Inflammatory macrophage treated with lipopolysaccharide for 1 hour (primary cell): ENCODE data around the gene CLEC16A.

Experiments
- DNase-seq, 2 donors: peaks; one replicate each; pipeline ENCODE4 v3.0.0-alpha.2; 2020 to 2022

Gene CLEC16A, protein sequence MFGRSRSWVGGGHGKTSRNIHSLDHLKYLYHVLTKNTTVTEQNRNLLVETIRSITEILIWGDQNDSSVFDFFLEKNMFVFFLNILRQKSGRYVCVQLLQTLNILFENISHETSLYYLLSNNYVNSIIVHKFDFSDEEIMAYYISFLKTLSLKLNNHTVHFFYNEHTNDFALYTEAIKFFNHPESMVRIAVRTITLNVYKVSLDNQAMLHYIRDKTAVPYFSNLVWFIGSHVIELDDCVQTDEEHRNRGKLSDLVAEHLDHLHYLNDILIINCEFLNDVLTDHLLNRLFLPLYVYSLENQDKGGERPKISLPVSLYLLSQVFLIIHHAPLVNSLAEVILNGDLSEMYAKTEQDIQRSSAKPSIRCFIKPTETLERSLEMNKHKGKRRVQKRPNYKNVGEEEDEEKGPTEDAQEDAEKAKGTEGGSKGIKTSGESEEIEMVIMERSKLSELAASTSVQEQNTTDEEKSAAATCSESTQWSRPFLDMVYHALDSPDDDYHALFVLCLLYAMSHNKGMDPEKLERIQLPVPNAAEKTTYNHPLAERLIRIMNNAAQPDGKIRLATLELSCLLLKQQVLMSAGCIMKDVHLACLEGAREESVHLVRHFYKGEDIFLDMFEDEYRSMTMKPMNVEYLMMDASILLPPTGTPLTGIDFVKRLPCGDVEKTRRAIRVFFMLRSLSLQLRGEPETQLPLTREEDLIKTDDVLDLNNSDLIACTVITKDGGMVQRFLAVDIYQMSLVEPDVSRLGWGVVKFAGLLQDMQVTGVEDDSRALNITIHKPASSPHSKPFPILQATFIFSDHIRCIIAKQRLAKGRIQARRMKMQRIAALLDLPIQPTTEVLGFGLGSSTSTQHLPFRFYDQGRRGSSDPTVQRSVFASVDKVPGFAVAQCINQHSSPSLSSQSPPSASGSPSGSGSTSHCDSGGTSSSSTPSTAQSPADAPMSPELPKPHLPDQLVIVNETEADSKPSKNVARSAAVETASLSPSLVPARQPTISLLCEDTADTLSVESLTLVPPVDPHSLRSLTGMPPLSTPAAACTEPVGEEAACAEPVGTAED

DNA sequence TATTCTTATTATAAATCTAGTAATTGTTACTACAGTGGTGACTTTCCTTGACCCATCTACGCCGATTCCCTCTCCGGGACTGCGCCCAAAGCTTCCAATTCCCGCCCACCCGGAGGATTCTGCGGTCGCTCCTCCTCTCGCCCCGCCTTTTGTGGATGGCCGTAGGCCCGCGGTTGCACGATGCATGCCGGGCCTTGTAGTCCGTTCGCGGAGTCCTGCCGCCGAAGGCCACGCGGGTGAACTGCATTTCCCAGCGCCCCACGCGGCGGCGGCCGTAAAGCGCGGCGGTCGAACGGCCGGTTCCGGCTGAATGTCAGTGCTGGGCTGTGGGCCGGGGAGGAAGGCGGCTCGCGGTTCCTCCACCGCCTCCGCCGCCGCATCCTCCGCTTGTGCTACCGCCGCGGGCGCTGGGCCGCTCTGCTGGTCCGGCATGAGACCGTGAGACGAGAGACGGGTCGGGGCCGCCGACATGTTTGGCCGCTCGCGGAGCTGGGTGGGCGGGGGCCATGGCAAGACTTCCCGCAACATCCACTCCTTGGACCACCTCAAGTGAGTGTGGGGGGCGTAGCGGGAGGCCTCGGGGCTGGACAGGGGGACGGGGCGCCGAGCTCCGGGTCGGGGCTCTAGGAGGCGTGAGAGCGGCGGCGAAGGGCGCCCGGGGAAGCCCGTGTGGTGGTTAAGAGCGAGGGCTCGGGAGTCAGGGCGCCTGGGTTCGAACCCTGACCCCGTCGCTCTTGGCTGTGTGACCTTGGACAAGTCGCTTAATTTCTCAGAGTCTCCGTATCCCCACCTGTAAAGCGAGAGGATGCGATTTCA is at the start of gene CLEC16A:
Gene CLEC16A, plus strand, starts transcription at position 316 of the 816 bp plus-strand sequence. Its CDS starts 154 bp downstream, at position 470.
- DNase-seq = peak; percentile 96

DNA sequence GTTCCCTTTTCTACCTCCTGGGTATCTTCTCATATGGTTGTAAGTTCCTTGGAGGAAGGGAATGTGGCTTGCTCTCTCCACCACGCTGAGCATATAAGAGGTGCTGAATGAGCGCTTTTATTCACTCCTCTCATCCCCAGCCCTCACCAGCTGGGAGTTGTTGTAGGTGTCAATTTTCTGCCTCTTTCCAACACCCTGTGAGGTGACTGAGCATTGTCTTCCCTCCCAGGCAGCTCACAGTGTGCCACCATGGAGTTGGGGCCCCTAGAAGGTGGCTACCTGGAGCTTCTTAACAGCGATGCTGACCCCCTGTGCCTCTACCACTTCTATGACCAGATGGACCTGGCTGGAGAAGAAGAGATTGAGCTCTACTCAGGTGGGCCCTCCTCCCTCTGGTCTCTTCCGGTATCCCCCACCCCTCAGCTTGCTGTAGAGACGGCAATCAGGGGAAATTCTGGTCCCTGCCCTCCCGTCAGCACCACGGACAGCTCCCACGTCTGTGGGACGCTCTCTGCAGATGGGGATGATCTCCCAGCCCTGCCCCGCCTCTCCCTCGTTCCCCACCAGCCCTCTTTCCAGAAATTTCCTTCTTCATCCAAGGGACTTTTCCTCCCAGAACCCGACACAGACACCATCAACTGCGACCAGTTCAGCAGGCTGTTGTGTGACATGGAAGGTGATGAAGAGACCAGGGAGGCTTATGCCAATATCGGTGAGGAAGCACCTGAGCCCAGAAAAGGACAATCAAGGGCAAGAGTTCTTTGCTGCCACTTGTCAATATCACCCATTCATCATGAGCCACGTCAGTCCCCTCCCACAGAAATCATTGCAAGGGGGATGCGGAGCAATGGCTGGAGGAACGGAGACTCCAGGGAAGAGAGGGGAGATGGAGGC is 49.1 kb upstream of the CLEC16A start:
- DNase-seq = peak in 1 of 2 donors; percentile 52

DNA sequence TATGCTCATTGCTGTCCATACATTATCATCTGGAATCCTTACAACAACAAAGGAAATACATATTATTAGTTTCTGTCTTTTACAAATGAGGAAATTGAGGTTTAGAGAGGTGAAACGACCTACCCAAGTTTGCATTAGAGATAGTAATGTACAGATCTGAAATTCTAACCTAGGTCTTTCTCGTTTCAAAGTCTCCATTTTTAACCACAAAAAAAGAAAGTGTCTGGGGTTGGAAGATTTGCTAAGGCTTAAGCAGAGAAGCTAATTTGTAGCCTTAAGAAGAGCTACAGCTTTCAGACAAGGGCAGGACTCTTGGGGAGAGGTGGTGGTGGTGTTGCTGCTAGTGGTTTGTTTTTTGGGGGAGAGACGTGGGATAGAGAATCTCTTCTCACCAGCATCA is 48.2 kb upstream of the CLEC16A start:
- no peak for DNase-seq

DNA sequence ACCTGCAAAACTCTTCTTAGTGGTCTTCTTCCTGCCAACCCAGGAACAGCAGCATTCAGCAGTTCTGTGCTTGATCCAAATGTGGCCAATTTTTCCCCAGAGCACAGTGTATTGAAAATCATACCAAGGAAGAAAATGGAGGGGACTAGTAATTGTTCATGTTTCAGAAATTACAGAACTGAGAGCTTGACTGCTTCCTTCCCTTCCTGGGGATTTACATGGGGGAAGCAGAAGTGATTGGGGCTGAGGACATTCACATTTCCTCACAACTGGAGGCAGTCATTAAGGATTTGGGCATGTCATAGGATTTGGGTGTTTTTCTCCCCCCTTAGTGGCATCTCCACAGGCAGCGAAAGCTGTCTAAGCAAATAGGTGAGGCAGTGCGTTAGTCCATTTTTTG is 47.6 kb upstream of the CLEC16A start:
- DNase-seq = peak; percentile 69 to 80

DNA sequence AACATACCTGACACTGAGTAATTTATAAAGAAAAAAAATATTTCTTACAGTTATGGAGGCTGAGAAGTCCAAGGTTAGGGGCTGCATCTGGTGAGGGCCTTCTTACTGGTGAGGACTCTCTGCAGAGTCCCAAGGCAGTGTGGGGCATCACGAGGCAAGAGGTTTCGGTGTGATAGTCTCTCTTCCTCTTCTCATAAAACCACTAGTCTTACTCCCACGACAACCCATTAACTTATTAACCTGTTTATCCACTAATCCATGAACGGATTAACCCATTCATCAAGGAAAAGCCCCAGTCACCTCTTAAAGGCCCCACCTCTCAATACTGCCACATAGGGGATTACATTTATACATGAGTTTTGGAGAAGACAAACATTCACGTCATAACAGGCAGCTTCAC is 47.2 kb upstream of the CLEC16A start:
- no peak for DNase-seq

DNA sequence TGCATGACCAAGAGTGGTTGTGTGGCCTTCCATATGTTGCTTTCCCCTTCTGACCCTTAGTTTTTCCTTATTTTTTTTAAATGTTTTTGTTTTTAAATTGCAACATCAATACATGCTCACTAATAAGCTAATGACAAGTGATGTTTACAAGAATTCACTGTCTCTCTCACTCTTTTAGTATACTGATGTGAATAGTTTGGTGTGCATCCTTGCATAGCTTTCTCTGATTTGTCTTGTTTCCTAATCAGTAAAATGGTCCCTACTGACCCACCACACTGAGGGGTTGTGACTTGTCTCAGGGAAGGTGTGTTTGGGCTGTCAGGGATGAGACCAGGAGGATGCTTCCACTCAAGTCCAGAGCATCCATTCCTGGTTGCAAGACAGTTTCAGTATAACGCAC is 41.4 kb upstream of the CLEC16A start:
- no peak for DNase-seq

DNA sequence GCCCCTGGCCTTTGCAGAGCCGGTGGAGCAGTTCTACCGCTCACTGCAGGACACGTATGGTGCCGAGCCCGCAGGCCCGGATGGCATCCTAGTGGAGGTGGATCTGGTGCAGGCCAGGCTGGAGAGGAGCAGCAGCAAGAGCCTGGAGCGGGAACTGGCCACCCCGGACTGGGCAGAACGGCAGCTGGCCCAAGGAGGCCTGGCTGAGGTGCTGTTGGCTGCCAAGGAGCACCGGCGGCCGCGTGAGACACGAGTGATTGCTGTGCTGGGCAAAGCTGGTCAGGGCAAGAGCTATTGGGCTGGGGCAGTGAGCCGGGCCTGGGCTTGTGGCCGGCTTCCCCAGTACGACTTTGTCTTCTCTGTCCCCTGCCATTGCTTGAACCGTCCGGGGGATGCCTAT is 37.9 kb upstream of the CLEC16A start:
- DNase-seq = no peak

DNA sequence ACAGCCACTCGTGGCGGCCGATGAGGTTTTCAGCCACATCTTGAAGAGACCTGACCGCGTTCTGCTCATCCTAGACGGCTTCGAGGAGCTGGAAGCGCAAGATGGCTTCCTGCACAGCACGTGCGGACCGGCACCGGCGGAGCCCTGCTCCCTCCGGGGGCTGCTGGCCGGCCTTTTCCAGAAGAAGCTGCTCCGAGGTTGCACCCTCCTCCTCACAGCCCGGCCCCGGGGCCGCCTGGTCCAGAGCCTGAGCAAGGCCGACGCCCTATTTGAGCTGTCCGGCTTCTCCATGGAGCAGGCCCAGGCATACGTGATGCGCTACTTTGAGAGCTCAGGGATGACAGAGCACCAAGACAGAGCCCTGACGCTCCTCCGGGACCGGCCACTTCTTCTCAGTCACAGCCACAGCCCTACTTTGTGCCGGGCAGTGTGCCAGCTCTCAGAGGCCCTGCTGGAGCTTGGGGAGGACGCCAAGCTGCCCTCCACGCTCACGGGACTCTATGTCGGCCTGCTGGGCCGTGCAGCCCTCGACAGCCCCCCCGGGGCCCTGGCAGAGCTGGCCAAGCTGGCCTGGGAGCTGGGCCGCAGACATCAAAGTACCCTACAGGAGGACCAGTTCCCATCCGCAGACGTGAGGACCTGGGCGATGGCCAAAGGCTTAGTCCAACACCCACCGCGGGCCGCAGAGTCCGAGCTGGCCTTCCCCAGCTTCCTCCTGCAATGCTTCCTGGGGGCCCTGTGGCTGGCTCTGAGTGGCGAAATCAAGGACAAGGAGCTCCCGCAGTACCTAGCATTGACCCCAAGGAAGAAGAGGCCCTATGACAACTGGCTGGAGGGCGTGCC is 37.2 kb upstream of the CLEC16A start:
- DNase-seq = no peak

DNA sequence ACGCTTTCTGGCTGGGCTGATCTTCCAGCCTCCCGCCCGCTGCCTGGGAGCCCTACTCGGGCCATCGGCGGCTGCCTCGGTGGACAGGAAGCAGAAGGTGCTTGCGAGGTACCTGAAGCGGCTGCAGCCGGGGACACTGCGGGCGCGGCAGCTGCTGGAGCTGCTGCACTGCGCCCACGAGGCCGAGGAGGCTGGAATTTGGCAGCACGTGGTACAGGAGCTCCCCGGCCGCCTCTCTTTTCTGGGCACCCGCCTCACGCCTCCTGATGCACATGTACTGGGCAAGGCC is 36.7 kb upstream of the CLEC16A start:
- no peak for DNase-seq

DNA sequence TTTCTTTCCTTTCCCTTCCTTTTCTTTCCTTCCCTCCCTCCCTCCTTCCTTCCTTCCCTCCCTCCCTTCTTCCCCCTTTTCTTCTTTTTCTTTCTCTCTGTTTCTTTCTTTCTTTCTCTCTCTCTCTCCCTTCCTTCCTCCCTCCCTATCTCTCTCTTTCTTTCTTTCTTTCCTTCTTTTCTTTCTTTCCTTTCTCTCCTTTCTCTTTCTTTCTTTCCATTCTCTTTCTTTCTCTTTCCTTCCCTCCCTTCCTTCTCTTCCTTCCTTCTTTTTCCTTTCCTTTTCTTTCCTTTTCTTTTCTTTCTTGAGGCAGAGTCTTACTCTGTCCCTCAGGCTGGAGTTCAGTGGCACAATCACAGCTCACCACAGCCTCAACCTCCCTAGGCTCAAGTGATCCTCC is 33.1 kb upstream of the CLEC16A start:
- DNase-seq = no peak

DNA sequence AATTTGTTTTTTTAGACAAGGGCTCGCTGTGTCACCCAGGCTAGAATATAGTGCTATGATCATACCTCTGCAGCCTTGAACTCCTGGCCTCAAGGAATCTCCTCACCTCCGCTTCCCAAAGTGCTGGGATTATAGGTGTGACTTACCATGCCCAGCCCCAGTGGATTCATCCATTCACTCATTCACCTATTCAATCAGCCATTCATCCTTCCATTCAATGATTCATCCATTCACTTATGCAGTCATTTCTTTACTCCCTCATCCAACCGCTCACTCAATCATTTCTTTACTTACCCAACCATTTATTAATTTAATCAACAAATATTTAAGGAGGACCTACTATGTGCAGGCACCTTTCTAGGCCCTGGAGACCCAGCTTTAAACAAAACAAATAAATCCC is 27.8 kb upstream of the CLEC16A start:
- DNase-seq = no peak

DNA sequence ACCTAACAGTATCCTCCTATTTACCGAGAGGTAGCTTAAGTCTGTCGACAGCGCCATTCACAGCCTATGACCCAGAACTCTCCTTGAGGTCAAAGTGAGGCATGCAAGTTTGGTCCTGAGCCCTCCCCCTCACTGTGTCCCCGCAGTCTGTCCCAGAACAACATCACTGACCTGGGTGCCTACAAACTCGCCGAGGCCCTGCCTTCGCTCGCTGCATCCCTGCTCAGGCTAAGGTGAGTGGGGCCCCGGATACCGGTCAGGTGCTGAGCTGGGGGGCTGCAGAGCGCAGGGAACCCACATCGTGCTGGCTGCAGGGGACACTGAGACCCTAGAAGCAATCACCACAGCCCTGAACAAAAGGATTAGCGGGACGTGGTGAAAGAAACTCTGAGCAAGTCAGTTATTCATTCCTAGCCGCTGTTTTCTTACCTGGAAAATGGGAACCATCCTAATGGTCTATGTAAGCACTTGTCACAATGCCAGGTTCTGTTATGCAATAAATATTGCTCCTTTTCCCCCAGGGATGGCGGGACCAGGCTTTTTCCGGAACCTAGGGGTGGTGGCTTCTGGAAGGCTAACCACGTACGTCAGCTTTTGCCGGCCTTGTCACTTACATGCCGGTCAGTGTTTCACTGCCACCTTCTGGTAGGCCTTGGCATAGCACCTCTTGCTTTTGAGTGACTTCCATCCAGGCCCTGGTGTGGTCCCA is 25.9 kb upstream of the CLEC16A start:
- peak; percentile 82 to 99 for DNase-seq

DNA sequence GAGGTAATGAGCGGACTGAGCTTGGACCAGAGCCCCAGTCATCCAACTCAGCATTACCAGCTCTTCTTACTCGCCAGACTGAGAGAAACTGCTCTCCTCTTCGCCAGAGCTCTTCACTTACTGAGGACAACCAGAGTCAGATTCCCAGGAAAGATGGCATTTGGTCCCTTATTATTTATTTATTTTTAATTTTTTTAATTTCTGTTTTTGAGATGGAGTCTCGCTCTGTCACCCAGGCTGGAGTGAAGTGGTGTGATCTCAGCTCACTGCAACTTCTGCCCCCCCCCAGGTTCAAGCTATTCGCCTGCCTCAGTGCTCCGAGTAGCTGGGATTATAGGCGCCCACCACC is 25.4 kb upstream of the CLEC16A start:
- no peak for DNase-seq

DNA sequence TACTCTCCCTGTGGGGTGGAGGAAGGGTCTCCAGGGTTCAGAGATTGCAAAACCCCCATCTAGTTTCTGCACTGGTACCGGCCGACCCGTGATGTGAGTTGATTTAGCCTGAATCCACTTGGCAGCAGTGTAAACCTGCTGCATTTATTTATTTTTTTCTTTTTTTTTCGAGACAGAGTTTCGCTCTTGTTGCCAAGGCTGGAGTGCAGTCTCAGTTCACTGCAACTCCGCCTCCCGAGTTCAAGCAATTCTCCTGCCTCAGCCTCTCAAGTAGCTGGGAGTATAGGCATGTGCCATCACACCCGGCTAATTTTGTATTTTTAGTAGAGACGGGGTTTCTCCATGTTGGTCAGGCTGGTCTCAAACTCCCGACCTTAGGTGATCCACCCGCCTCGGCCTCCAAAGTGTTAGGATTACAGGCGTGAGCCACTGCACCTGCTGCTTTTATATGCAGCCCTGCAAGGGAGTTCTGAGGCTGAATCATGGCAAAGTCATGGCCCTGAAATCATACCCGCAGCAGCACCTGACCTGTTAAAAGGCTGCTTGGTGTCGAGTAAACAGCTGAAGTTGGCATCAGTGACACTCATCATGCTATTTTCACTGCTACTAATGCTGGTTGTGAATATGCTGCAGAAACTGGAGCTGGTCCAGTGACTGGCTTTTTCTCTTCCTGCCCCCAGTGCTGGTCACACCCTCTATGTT is 23.5 kb upstream of the CLEC16A start:
- DNase-seq = no peak

DNA sequence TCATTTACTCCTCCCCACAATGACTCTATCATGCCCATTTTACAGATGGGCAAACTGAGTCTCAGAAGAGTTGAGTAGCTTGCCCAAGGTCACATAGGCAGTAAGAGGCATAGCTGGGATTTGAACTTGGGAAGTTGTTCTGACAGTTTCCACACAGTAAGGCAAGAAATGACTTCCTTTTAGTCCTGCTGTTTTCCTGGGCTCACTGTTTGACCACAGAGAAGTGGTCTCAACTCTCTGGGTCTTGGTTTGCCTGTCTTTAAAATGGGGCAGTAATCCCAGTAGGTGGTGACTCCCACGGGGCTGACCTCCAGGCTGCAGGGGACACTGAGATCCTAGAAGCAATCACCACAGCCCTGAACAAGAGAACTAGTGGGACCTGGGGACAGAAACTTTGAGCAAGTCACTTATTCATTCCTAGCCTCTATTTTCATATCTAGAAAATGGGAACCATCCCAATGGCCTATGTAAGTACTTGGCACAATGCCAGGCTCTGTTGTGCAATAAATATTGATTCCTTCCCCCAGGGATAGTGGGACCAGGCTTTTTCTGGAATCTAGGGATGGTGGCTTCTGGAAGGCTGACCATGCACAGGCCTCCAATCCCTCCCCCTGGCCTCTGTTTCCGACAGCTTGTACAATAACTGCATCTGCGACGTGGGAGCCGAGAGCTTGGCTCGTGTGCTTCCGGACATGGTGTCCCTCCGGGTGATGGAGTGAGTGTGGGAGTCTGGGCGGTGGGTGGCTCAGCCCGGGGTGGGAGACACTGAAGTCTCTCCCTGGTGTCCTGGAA is 22.6 kb upstream of the CLEC16A start:
- DNase-seq = peak in 1 of 2 donors; percentile 72

DNA sequence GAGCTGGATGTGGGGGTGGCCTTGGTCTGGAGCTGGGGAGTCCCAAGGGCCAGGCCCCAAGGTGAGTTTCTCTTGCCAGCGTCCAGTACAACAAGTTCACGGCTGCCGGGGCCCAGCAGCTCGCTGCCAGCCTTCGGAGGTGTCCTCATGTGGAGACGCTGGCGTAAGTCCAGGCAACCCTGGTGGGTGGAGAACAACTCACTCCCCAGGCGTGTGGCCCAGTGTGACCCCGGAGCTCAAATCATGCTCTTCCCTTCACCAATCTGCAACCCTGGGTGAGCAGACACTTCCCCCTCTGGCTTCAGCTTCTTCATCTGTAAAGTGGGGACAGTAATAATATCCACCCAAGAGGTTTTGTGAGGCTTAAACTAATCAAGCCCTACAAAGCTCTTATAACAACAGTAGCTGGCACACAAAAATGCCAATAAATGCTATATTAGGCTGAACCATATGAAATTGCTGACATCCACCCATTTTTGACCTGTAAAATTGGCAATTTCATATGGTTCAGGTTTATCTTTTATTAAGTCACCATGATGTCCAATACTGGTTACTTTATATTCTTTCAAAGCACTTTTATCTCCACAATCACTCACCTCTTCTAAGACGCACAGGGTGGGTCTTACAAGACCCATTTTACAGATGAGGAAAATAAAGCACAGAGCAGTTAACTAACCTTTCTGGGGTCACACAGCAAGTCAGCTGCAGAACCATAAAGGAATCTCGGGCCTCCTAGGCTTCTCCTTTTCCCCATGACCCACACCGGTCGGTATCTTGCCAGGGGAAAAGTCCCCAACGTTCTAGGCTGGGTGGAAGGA is 21.8 kb upstream of the CLEC16A start:
- DNase-seq = peak; percentile 86 to 93

DNA sequence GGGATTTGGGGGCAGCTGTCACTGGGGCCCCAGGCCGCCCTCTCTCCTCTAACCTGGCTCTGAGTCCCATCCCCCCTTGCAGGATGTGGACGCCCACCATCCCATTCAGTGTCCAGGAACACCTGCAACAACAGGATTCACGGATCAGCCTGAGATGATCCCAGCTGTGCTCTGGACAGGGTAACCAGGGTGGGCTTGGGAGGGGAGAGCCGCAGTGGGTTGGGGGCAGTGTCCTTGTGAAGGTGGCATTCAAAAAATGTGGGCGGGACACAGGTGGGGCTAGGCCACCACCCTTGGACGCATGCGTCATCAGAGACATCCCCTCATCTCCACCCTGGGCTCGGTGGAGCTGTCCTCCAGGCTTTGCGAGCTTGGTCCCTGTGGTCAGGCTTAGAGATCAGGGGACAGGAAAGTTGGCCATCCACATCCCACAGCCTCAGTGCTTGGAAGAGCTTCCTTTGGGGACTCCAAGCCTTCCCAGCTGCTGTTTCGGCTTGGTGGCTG is 21.2 kb upstream of the CLEC16A start:
- DNase-seq = no peak
